GM18951 (cell line): ENCODE measurements around the gene WDR1.
"Not testable (repeated sequence)": the region's sequence is repeated elsewhere in the genome, so short reads cannot be mapped to it uniquely, and the experiment has no call there.

Source experiments
- POLR2A ChIP-seq: IDR thresholded peaks from 4 replicates; pipeline ENCODE4 v1.6.1; 2011; ENCODE audit warnings: mild to moderate bottlenecking; ENCODE audit not compliant: insufficient read length, insufficient read depth; ENCODE audit errors: extremely low read depth
- in situ Hi-C: fragments of 300-500 bp; cut with MboI; formaldehyde crosslinking; loops from one replicate; pipeline ENCODE4 v1.12.0; 2022; ENCODE audit warnings: low sequenced_read_pairs, mixed read lengths, inconsistent platforms; ENCODE audit not compliant: unreplicated experiment

The WDR1 gene

GRCh38 chr4:10153161-10153560, 36.6 kb upstream of the WDR1 start:
- TF ChIP-seq POLR2A = no peak
- in situ Hi-C loops = loop anchor here (10.0 to 25.0 kb wide), 2 partner anchors 372 to 1284 kb away; partner anchors contain the start of gene HS3ST1

GRCh38 chr4:10151182-10151581, 34.6 kb upstream of the WDR1 start:
- in situ Hi-C loops = loop anchor here (10.0 to 25.0 kb wide), 2 partner anchors 374 to 1286 kb away; partner anchors contain the start of gene HS3ST1
- TF ChIP-seq POLR2A = no peak

GRCh38 chr4:10144966-10145365, 28.4 kb upstream of the WDR1 start:
- in situ Hi-C loops = no loop called here
- no peak for TF ChIP-seq POLR2A

GRCh38 chr4:10144479-10144878, 27.9 kb upstream of the WDR1 start:
- TF ChIP-seq POLR2A = no peak
- in situ Hi-C loops = no loop called here

GRCh38 chr4:10143171-10143570, 26.6 kb upstream of the WDR1 start:
- TF ChIP-seq POLR2A = no peak
- in situ Hi-C loops = no loop called here

GRCh38 chr4:10140866-10141759, 24.5 kb upstream of the WDR1 start:
- no peak for TF ChIP-seq POLR2A
- in situ Hi-C loops = no loop called here

GRCh38 chr4:10139518-10139917, 22.9 kb upstream of the WDR1 start:
- in situ Hi-C loops = no loop called here
- no peak for TF ChIP-seq POLR2A

GRCh38 chr4:10135260-10135659, 18.7 kb upstream of the WDR1 start:
- TF ChIP-seq POLR2A = no peak
- in situ Hi-C loops = no loop called here

- in situ Hi-C loops = no loop called here
- no peak for TF ChIP-seq POLR2A
These were observed 17.5 kb upstream of the WDR1 start for GRCh38 chr4:10134141-10134540.

- no peak for TF ChIP-seq POLR2A
- in situ Hi-C loops = no loop called here
These were observed 14.6 kb upstream of the WDR1 start for GRCh38 chr4:10131202-10131601.

GRCh38 chr4:10130178-10130888, 13.7 kb upstream of the WDR1 start:
- in situ Hi-C loops = no loop called here
- no peak for TF ChIP-seq POLR2A

- no peak for TF ChIP-seq POLR2A
- in situ Hi-C loops = no loop called here
These were observed 12.9 kb upstream of the WDR1 start for GRCh38 chr4:10129196-10130177.

GRCh38 chr4:10128761-10129160, 12.2 kb upstream of the WDR1 start:
- in situ Hi-C loops = no loop called here
- no peak for TF ChIP-seq POLR2A

GRCh38 chr4:10127531-10127930, 10.9 kb upstream of the WDR1 start:
- in situ Hi-C loops = not testable (repeated sequence)
